Activated CD4-positive, alpha-beta T cell treated with anti-CD3 and anti-CD28 coated beads, Interleukin-2, amount 10 ng/mL, durations not matched to agents 24 days and 14 days (primary cell): Measurements from ENCODE around the gene APP. TPM values are rescaled to one million over a fixed set of nuclear protein-coding genes. Genes with fewer than 3 reads are reported as not detected.
"Not testable (repeated sequence)": the region's sequence is repeated elsewhere in the genome, so short reads cannot be mapped to it uniquely, and the experiment has no call there.

Experiments used
- DNase-seq: peaks from one replicate; pipeline ENCODE4 v3.0.0; 2022
- H3K27ac Mint-ChIP-seq: one replicate; pipeline ENCODE4 v1.8.0; 2022; ENCODE audit warnings: mild to moderate bottlenecking, mixed read lengths
- H3K27me3 Mint-ChIP-seq: one replicate; pipeline ENCODE4 v1.8.0; 2022; ENCODE audit warnings: mixed read lengths
- H3K36me3 Mint-ChIP-seq: one replicate; pipeline ENCODE4 v1.8.0; 2022; ENCODE audit warnings: low read depth, mild to moderate bottlenecking, mixed read lengths
- H3K4me1 Mint-ChIP-seq: one replicate; pipeline ENCODE4 v1.8.0; 2021; ENCODE audit warnings: mixed read lengths
- H3K4me3 Mint-ChIP-seq: one replicate; pipeline ENCODE4 v1.8.0; 2022; ENCODE audit warnings: mild to moderate bottlenecking, moderate library complexity, mixed read lengths
- H3K9me3 Mint-ChIP-seq: one replicate; pipeline ENCODE4 v1.8.0; 2021; ENCODE audit warnings: mixed read lengths
- intact Hi-C: fragments of 100-400 bp; cut with micrococcal nuclease; formaldehyde crosslinking; loops from one replicate; pipeline ENCODE4 v1.15.1; 2023
- total RNA-seq: library from RNA; stranded (reverse); gene quantifications from 2 replicates; pipeline ENCODE4 v1.2.3, GENCODE V29; 2022

The APP gene
- total RNA-seq, 1 donor from 2014 or later = 81.3 TPM

GRCh38 chr21:25938658-25939395 is 231.7 kb downstream of the APP start:
- no peak overlapping the region for H3K27ac Mint-ChIP-seq
- H3K4me1 Mint-ChIP-seq = peaks cover 7% of the 10 kb centered on the region
- H3K27me3 Mint-ChIP-seq = no peaks in the 10 kb centered on the region
- peaks cover 2% of the 10 kb centered on the region for H3K36me3 Mint-ChIP-seq
- intact Hi-C loops = no loop called here
- no peak overlapping the region for H3K4me3 Mint-ChIP-seq
- H3K9me3 Mint-ChIP-seq = no peaks in the 10 kb centered on the region
- peak; percentile 36 for DNase-seq

DNA sequence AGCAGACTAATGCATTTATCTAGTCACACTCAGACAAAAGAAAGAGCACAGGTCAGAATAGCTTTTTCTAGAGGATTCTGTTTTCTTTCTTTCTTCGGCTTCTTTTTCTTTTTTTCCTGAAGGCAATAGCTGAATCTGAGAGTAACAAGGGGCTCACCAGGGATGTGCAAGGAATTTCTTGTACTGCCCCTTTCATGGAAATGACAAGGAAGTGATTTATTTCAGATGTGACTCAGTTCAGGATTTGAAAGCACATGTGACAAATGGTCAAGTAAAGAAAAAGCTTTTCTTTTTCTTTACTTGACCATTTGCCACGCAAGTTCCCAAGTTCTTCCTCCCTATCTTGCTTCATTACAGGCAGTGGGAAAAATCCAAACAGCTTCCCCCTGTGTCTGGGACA is 233.8 kb downstream of the APP start:
- H3K4me1 Mint-ChIP-seq = peaks cover 7% of the 10 kb centered on the region
- H3K27me3 Mint-ChIP-seq = no peaks in the 10 kb centered on the region
- no peak for DNase-seq
- intact Hi-C loops = no loop called here
- H3K4me3 Mint-ChIP-seq = no peak overlapping the region
- no peaks in the 10 kb centered on the region for H3K9me3 Mint-ChIP-seq
- no peak overlapping the region for H3K27ac Mint-ChIP-seq
- peaks cover 2% of the 10 kb centered on the region for H3K36me3 Mint-ChIP-seq

DNA sequence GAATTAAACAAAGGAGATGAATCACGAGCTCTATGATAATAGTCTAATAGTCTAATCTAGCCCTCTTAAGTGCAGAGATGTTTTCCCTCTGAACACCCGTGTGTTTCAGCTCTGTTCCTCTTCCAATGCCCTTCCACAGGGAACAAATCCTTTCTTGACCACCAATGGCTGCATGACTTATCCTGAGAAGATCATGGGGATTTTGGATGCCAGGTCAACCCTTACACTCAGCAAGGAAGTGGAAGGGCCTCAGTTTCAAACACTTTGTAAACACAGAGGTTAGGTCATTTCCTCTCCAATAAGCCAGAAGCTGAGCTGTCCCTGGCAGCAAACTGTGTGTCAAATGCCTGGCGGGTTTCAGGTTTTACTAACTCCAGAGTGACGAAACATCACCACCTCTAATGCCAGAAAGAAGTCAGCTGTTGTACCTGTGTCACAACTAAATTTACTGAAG is 235.8 kb downstream of the APP start:
- peak; percentile 77 for DNase-seq
- Mint-ChIP-seq H3K36me3 (peaks cover 2% of the 10 kb centered on the region), H3K27ac (peak overlapping the region; percentile 69)

DNA sequence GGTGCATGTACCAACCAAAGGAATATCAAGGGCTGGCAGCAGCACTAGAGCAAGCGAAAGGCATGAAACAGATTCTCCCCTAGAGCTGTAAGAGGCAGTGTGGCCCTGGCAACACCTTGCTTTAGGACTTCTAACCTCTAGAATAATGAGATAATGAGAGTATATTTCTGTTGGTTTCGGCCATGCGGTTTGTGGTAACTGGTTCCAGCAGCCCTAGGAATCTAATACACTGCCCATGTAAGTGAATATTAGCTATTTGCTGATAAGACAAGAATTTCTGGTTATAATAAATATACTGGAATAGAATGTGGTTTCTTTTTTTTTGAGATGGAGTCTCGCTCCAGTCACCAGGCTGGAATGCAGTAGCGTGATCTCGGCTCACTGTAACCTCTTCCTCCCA is 236.4 kb downstream of the APP start:
- peaks cover 7% of the 10 kb centered on the region for H3K4me1 Mint-ChIP-seq

More for the DNA sequence above, 235.8 kb downstream of the APP start:
- Mint-ChIP-seq H3K9me3 (no peaks in the 10 kb centered on the region), H3K27me3 (no peaks in the 10 kb centered on the region), H3K4me1 (peaks cover 7% of the 10 kb centered on the region), H3K4me3 (no peak overlapping the region)
- intact Hi-C loops = no loop called here

GRCh38 chr21:25931765-25932164 is 238.8 kb downstream of the APP start:
- no peaks in the 10 kb centered on the region for H3K27me3 Mint-ChIP-seq
- no peak overlapping the region for H3K27ac Mint-ChIP-seq
- no peaks in the 10 kb centered on the region for H3K9me3 Mint-ChIP-seq
- H3K4me3 Mint-ChIP-seq = no peak overlapping the region
- intact Hi-C loops = no loop called here
- H3K36me3 Mint-ChIP-seq = peaks cover 2% of the 10 kb centered on the region
- no peak for DNase-seq
- peaks cover 7% of the 10 kb centered on the region for H3K4me1 Mint-ChIP-seq

More for the DNA sequence above, 236.4 kb downstream of the APP start:
- intact Hi-C loops = no loop called here
- no peaks in the 10 kb centered on the region for H3K9me3 Mint-ChIP-seq
- H3K27me3 Mint-ChIP-seq = no peaks in the 10 kb centered on the region
- DNase-seq = no peak
- H3K27ac Mint-ChIP-seq = no peak overlapping the region
- H3K36me3 Mint-ChIP-seq = peaks cover 2% of the 10 kb centered on the region
- H3K4me3 Mint-ChIP-seq = no peak overlapping the region

GRCh38 chr21:25929856-25930520 is 240.6 kb downstream of the APP start:
- Mint-ChIP-seq H3K4me3 (no peak overlapping the region), H3K27me3 (no peaks in the 10 kb centered on the region), H3K9me3 (no peaks in the 10 kb centered on the region), H3K4me1 (peaks cover 9% of the 10 kb centered on the region), H3K36me3 (peaks cover 5% of the 10 kb centered on the region), H3K27ac (no peak overlapping the region)
- intact Hi-C loops = no loop called here
- no peak for DNase-seq

GRCh38 chr21:25927195-25927880 is 243.2 kb downstream of the APP start:
- Mint-ChIP-seq H3K27me3 (no peaks in the 10 kb centered on the region), H3K4me3 (no peak overlapping the region), H3K9me3 (no peaks in the 10 kb centered on the region), H3K27ac (no peak overlapping the region), H3K36me3 (peaks cover 3% of the 10 kb centered on the region), H3K4me1 (peaks cover 5% of the 10 kb centered on the region)
- intact Hi-C loops = no loop called here
- peak; percentile 23 for DNase-seq

- H3K9me3 Mint-ChIP-seq = no peaks in the 10 kb centered on the region
- peaks cover 5% of the 10 kb centered on the region for H3K4me1 Mint-ChIP-seq
- peaks cover 3% of the 10 kb centered on the region for H3K36me3 Mint-ChIP-seq
- H3K27ac Mint-ChIP-seq = no peak overlapping the region
- intact Hi-C loops = no loop called here
- no peak for DNase-seq
- H3K27me3 Mint-ChIP-seq = no peaks in the 10 kb centered on the region
- no peak overlapping the region for H3K4me3 Mint-ChIP-seq
These were observed 244.6 kb downstream of the APP start for GRCh38 chr21:25925936-25926335.

GRCh38 chr21:25925064-25925800 is 245.3 kb downstream of the APP start:
- Mint-ChIP-seq H3K27ac (no peak overlapping the region), H3K27me3 (no peaks in the 10 kb centered on the region), H3K9me3 (no peaks in the 10 kb centered on the region), H3K4me1 (peaks cover 5% of the 10 kb centered on the region), H3K36me3 (peaks cover 3% of the 10 kb centered on the region), H3K4me3 (no peak overlapping the region)
- intact Hi-C loops = no loop called here
- peak; percentile 33 for DNase-seq

GRCh38 chr21:25918152-25918551 is 252.4 kb downstream of the APP start:
- H3K27ac Mint-ChIP-seq, H3K36me3 Mint-ChIP-seq, intact Hi-C loops, H3K27me3 Mint-ChIP-seq, H3K9me3 Mint-ChIP-seq, H3K4me3 Mint-ChIP-seq, H3K4me1 Mint-ChIP-seq: not testable (repeated sequence)
- DNase-seq = peak; percentile 8

DNA sequence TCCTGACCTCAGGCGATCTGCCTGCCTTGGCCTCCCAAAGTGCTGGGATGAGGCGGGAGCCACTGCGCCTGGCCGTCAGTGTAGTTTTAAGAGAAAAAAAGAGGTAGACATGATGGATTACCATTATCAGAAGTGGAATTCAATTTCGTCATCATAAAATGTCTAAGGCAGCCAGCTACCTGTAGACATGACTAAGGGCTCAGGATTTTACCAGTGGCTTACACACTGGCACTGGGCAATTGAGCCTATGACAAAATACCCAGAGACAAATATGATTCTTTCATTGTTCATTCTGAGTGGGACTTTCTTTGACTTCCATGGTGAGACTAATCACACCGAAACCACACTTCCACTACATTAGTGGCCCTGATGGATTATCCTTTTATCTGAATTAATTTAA is 254.3 kb downstream of the APP start:
- Mint-ChIP-seq H3K9me3 (peaks cover 6% of the 10 kb centered on the region), H3K27me3 (no peaks in the 10 kb centered on the region), H3K4me3 (no peak overlapping the region), H3K27ac (no peak overlapping the region), H3K36me3 (no peaks in the 10 kb centered on the region), H3K4me1 (no peaks in the 10 kb centered on the region)
- DNase-seq = peak; percentile 31
- intact Hi-C loops = no loop called here

GRCh38 chr21:25913479-25913878 is 257.1 kb downstream of the APP start:
- H3K27me3 Mint-ChIP-seq = no peaks in the 10 kb centered on the region
- no peak overlapping the region for H3K4me3 Mint-ChIP-seq
- no peak overlapping the region for H3K27ac Mint-ChIP-seq
- intact Hi-C loops = no loop called here
- H3K4me1 Mint-ChIP-seq = no peaks in the 10 kb centered on the region
- peaks cover 6% of the 10 kb centered on the region for H3K9me3 Mint-ChIP-seq
- H3K36me3 Mint-ChIP-seq = no peaks in the 10 kb centered on the region
- DNase-seq = peak; percentile 19

GRCh38 chr21:25912402-25912746 is 258.2 kb downstream of the APP start:
- Mint-ChIP-seq H3K36me3 (no peaks in the 10 kb centered on the region), H3K27ac (no peak overlapping the region), H3K4me1 (no peaks in the 10 kb centered on the region), H3K4me3 (no peak overlapping the region), H3K9me3 (no peaks in the 10 kb centered on the region), H3K27me3 (no peaks in the 10 kb centered on the region)
- intact Hi-C loops = no loop called here
- peak; percentile 40 for DNase-seq
